Skeletal muscle tissue (tissue), 4 donors: Measurements from ENCODE around the gene AHSP. TPM values are rescaled to one million over a fixed set of nuclear protein-coding genes. Genes with fewer than 3 reads are reported as not detected.

Experiments used
- H3K27ac ChIP-seq: one replicate; pipeline ENCODE4 v1.7.0; 2013; ENCODE audit warnings: mild to moderate bottlenecking, low read depth, low read length, inconsistent platforms
- H3K27me3 ChIP-seq, 3 donors: one replicate each; pipeline ENCODE4 v1.7.0; 2013; ENCODE audit warnings: low read length in 3 of 3; ENCODE audit not compliant: control insufficient read depth in 3 of 3, insufficient read depth in 3 of 3
- H3K36me3 ChIP-seq, 3 donors: one replicate each; pipeline ENCODE4 v1.7.0; 2013; ENCODE audit warnings: low read length in 3 of 3; ENCODE audit not compliant: control insufficient read depth in 3 of 3, insufficient read depth in 3 of 3
- H3K4me1 ChIP-seq, 3 donors: one replicate each; pipeline ENCODE4 v1.7.0; 2013; ENCODE audit warnings: low read length in 3 of 3, mild to moderate bottlenecking in 3 of 3; ENCODE audit not compliant: control insufficient read depth in 3 of 3, insufficient read depth in 3 of 3
- H3K4me3 ChIP-seq, 3 donors: one replicate each; pipeline ENCODE4 v1.7.0; 2013; ENCODE audit warnings: low read length in 3 of 3
- H3K9ac ChIP-seq, 3 donors: one replicate each; pipeline ENCODE4 v1.7.0; 2013; ENCODE audit warnings: low read length in 3 of 3, mild to moderate bottlenecking in 3 of 3, moderate library complexity in 2 of 3, low read depth in 1 of 3
- H3K9me3 ChIP-seq, 3 donors: one replicate each; pipeline ENCODE4 v1.7.0; 2013; ENCODE audit warnings: low read length in 3 of 3; ENCODE audit not compliant: control insufficient read depth in 3 of 3
- total RNA-seq: library from RNA; depleted of rRNA; stranded (reverse); fragments of >200 nt; gene quantifications from one replicate; pipeline ENCODE4 v1.2.3, GENCODE V29; 2014
- donor health status: Osteomylitis.

The AHSP gene
- total RNA-seq, 1 donor from 2014 or later, result 150 TPM

- H3K9ac ChIP-seq, result peak overlapping the region; percentile 45 to 68 (median 51)
- peaks cover 15 to 21% (median 18%) of the 10 kb centered on the region in 3 donors for H3K4me1 ChIP-seq
- peaks cover 8 to 16% (median 9%) of the 10 kb centered on the region in 3 donors for H3K36me3 ChIP-seq
These were observed 40.5 kb upstream of the AHSP start for GRCh38 chr16:31487071-31487719.

GRCh38 chr16:31487720-31488467 is 39.8 kb upstream of the AHSP start:
- H3K9ac ChIP-seq, result peak overlapping the region; percentile 45 to 68 (median 51)
- no peaks in the 10 kb centered on the region for H3K9me3 ChIP-seq
- peaks cover 42 to 47% (median 43%) of the 10 kb centered on the region in 3 donors for H3K27me3 ChIP-seq
- no peak overlapping the region for H3K27ac ChIP-seq
- H3K4me3 ChIP-seq, result peak overlapping the region; percentile 62 to 73 (median 63)
- peaks cover 15 to 21% (median 18%) of the 10 kb centered on the region in 3 donors for H3K4me1 ChIP-seq
- H3K36me3 ChIP-seq, result peaks cover 15 to 23% (median 16%) of the 10 kb centered on the region in 3 donors

More at GRCh38 chr16:31487071-31487719, 40.5 kb upstream of the AHSP start:
- Histone ChIP-seq H3K4me3 (peak overlapping the region; percentile 62 to 73 (median 63)), H3K27me3 (peaks cover 42 to 47% (median 43%) of the 10 kb centered on the region in 3 donors), H3K27ac (no peak overlapping the region), H3K9me3 (no peaks in the 10 kb centered on the region)

GRCh38 chr16:31488468-31489297 is 39.0 kb upstream of the AHSP start:
- no peaks in the 10 kb centered on the region for H3K9me3 ChIP-seq
- no peak overlapping the region for H3K27ac ChIP-seq
- peaks cover 42 to 47% (median 43%) of the 10 kb centered on the region in 3 donors for H3K27me3 ChIP-seq
- H3K4me1 ChIP-seq, result peaks cover 15 to 21% (median 18%) of the 10 kb centered on the region in 3 donors
- H3K36me3 ChIP-seq, result peaks cover 23 to 31% (median 24%) of the 10 kb centered on the region in 3 donors
- H3K4me3 ChIP-seq, result peak overlapping the region in 2 of 3 donors; percentile 63 to 73
- peak overlapping the region in 1 of 3 donors; percentile 68 for H3K9ac ChIP-seq

- peaks cover 42 to 47% (median 43%) of the 10 kb centered on the region in 3 donors for H3K27me3 ChIP-seq
- peaks cover 24 to 32% (median 29%) of the 10 kb centered on the region in 3 donors for H3K36me3 ChIP-seq
- peaks cover 15 to 21% (median 18%) of the 10 kb centered on the region in 3 donors for H3K4me1 ChIP-seq
- no peaks in the 10 kb centered on the region for H3K9me3 ChIP-seq
- no peak overlapping the region for H3K4me3 ChIP-seq
- H3K27ac ChIP-seq, result no peak overlapping the region
- no peak overlapping the region for H3K9ac ChIP-seq
These were observed 38.5 kb upstream of the AHSP start for GRCh38 chr16:31489298-31489564.

- H3K9ac ChIP-seq, result no peak overlapping the region
- no peak overlapping the region for H3K27ac ChIP-seq
- peaks cover 37 to 41% (median 37%) of the 10 kb centered on the region in 3 donors for H3K27me3 ChIP-seq
- no peaks in the 10 kb centered on the region for H3K9me3 ChIP-seq
- H3K4me3 ChIP-seq, result no peak overlapping the region
- peaks cover 15 to 21% (median 18%) of the 10 kb centered on the region in 3 donors for H3K4me1 ChIP-seq
- H3K36me3 ChIP-seq, result peaks cover 28 to 38% (median 35%) of the 10 kb centered on the region in 3 donors
These were observed 37.8 kb upstream of the AHSP start for GRCh38 chr16:31489616-31490584.

GRCh38 chr16:31491778-31492418 is 35.8 kb upstream of the AHSP start:
- Histone ChIP-seq H3K9ac (no peak overlapping the region), H3K4me1 (peaks cover 15 to 21% (median 18%) of the 10 kb centered on the region in 3 donors), H3K27me3 (peaks cover 17 to 24% (median 21%) of the 10 kb centered on the region in 3 donors), H3K4me3 (no peak overlapping the region), H3K9me3 (no peaks in the 10 kb centered on the region), H3K27ac (no peak overlapping the region), H3K36me3 (peaks cover 47 to 58% (median 53%) of the 10 kb centered on the region in 3 donors)

GRCh38 chr16:31493506-31494125 is 34.1 kb upstream of the AHSP start:
- H3K4me3 ChIP-seq, result no peak overlapping the region
- H3K9ac ChIP-seq, result no peak overlapping the region
- peaks cover under 1 to 7% (median 3%) of the 10 kb centered on the region in 3 donors for H3K27me3 ChIP-seq
- H3K36me3 ChIP-seq, result peaks cover 63 to 72% (median 69%) of the 10 kb centered on the region in 3 donors
- H3K4me1 ChIP-seq, result peaks cover 0 to 5% (median 1%) of the 10 kb centered on the region in 3 donors
- no peak overlapping the region for H3K27ac ChIP-seq
- no peaks in the 10 kb centered on the region for H3K9me3 ChIP-seq

GRCh38 chr16:31496670-31497069 is 31.0 kb upstream of the AHSP start:
- Histone ChIP-seq H3K27me3 (no peaks in the 10 kb centered on the region), H3K9ac (no peak overlapping the region), H3K27ac (no peak overlapping the region), H3K4me3 (no peak overlapping the region), H3K36me3 (peaks cover 78 to 84% (median 82%) of the 10 kb centered on the region in 3 donors), H3K4me1 (no peaks in the 10 kb centered on the region), H3K9me3 (no peaks in the 10 kb centered on the region)
